Smooth muscle cell (in vitro differentiated cells): ENCODE measurements around the gene EIF4EBP2. TPM values are rescaled to one million over a fixed set of nuclear protein-coding genes. Genes with fewer than 3 reads are reported as not detected.
A peak's percentile ranks its signal among the peaks of the same experiment; 100 is the strongest.

Source experiments
- DNase-seq: peaks from one replicate; lab custom pipeline; 2025; ENCODE audit not compliant: unreplicated experiment; lab: John Stamatoyannopoulos, UW
- H2AFZ ChIP-seq: fragments of 200-600 bp; sonication (generic); 2 replicates; pipeline ENCODE4 v1.6.0; 2016; ENCODE audit warnings: antibody characterized with exemption, low read depth, mild to moderate bottlenecking
- H3F3A ChIP-seq: fragments of 200-600 bp; sonication (generic); 2 replicates; pipeline ENCODE4 v1.6.0; 2017; ENCODE audit warnings: antibody characterized with exemption, low read depth
- H3K27ac ChIP-seq: fragments of 200-600 bp; sonication (generic); 2 replicates; pipeline ENCODE4 v1.5.1; 2016; ENCODE audit warnings: low read depth, mild to moderate bottlenecking
- H3K27me3 ChIP-seq: fragments of 200-600 bp; sonication (generic); 2 replicates; pipeline ENCODE4 v1.6.1; 2016; ENCODE audit warnings: low read depth, mild to moderate bottlenecking
- H3K36me3 ChIP-seq: fragments of 200-600 bp; sonication (generic); 2 replicates; pipeline ENCODE4 v1.5.1; 2016; ENCODE audit warnings: low read depth
- H3K4me1 ChIP-seq: fragments of 200-600 bp; sonication (generic); 2 replicates; pipeline ENCODE4 v1.5.1; 2016; ENCODE audit warnings: low read depth
- H3K4me2 ChIP-seq: fragments of 200-600 bp; sonication (generic); 2 replicates; pipeline ENCODE4 v1.6.0; 2016; ENCODE audit warnings: mild to moderate bottlenecking
- H3K4me3 ChIP-seq: fragments of 200-600 bp; sonication (generic); 2 replicates; pipeline ENCODE4 v1.5.1; 2016; ENCODE audit warnings: mild to moderate bottlenecking
- H3K79me2 ChIP-seq: fragments of 200-600 bp; sonication (generic); 2 replicates; pipeline ENCODE4 v1.6.0; 2016; ENCODE audit warnings: low read depth, mild to moderate bottlenecking
- H3K9ac ChIP-seq: fragments of 200-600 bp; sonication (generic); 2 replicates; pipeline ENCODE4 v1.6.0; 2016; ENCODE audit warnings: low read depth
- H3K9me3 ChIP-seq: fragments of 200-600 bp; sonication (generic); replicated peaks from 2 replicates; pipeline ENCODE4 v1.5.1; 2016; ENCODE audit warnings: low read depth
- H4K20me1 ChIP-seq: fragments of 200-600 bp; sonication (generic); 2 replicates; pipeline ENCODE4 v1.6.0; 2016; ENCODE audit warnings: low read depth
- WGBS: methylation state at CpG from one replicate; pipeline ENCODE4 v1.1.7; 2016; ENCODE audit warnings: low lambda C conversion rate; 5-methylcytosine and 5-hydroxymethylcytosine counted together
- polyA plus RNA-seq: library from polyadenylated mRNA; unstranded; fragments of >200 nt; fragmentation: Nextera tagmentation; extraction: Ambion mirVana; gene quantifications from 2 replicates; pipeline ENCODE4 v1.2.1, GENCODE V29; 2016
- total RNA-seq: library from RNA; depleted of rRNA; stranded (reverse); fragments of >200 nt; gene quantifications from 2 replicates; pipeline ENCODE4 v1.2.3, GENCODE V29; 2014
- TF ChIP-seq, protein P1 (sequence below): fragments of 200-600 bp; sonication (generic); IDR thresholded peaks from 2 replicates; pipeline ENCODE4 v1.5.1; 2017; ENCODE audit warnings: borderline replicate concordance, mild to moderate bottlenecking, antibody characterized with exemption; ENCODE audit not compliant: insufficient read depth, poor library complexity, severe bottlenecking

The EIF4EBP2 gene
- total and polyA plus RNA-seq, 2 experiments from 2014 or later = 35.9 to 43.9 TPM

GRCh38 chr10:70418713-70419112 is 14.8 kb downstream of the EIF4EBP2 start:
- no peak overlapping the region for H3K9ac ChIP-seq
- H2AFZ ChIP-seq = no peak overlapping the region
- peak overlapping the region; percentile 41 for H3K27ac ChIP-seq
- no peaks in the 10 kb centered on the region for H3K27me3 ChIP-seq
- peaks cover 35% of the 10 kb centered on the region for H3K79me2 ChIP-seq
- TF ChIP-seq, protein P1, sequence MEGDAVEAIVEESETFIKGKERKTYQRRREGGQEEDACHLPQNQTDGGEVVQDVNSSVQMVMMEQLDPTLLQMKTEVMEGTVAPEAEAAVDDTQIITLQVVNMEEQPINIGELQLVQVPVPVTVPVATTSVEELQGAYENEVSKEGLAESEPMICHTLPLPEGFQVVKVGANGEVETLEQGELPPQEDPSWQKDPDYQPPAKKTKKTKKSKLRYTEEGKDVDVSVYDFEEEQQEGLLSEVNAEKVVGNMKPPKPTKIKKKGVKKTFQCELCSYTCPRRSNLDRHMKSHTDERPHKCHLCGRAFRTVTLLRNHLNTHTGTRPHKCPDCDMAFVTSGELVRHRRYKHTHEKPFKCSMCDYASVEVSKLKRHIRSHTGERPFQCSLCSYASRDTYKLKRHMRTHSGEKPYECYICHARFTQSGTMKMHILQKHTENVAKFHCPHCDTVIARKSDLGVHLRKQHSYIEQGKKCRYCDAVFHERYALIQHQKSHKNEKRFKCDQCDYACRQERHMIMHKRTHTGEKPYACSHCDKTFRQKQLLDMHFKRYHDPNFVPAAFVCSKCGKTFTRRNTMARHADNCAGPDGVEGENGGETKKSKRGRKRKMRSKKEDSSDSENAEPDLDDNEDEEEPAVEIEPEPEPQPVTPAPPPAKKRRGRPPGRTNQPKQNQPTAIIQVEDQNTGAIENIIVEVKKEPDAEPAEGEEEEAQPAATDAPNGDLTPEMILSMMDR = no peak
- peaks cover 86% of the 10 kb centered on the region for H4K20me1 ChIP-seq
- no peaks in the 10 kb centered on the region for H3K4me1 ChIP-seq
- H3K4me3 ChIP-seq = no peak overlapping the region
- no peaks in the 10 kb centered on the region for H3K9me3 ChIP-seq
- 91% methylated on average over 3 of the region's 3 CpGs for WGBS
- no peak for DNase-seq
- peaks cover 15% of the 10 kb centered on the region for H3K36me3 ChIP-seq
- no peak overlapping the region for H3K4me2 ChIP-seq
- peaks cover 4% of the 10 kb centered on the region for H3F3A ChIP-seq

DNA sequence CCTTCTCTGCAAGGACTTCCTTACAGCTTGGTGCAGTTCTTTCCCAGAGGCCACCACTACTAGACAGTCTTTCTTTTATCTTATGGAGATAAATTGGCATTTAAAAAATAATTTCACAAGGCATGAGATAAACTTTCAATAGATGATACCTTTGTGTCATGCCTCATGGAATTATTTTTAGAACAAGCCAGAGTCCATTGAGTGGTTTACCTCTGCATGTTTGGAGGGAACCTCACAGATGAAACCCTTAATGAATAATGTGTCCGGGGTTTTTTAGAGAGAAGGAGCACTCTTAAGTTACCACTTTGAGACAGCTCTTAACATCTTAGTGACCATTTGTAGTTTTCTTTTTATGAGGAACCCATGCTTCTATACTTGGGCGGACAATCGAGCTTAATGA is 20.4 kb downstream of the EIF4EBP2 start:
- WGBS = 96% methylated on average over 3 of the region's 3 CpGs
- peaks cover 68% of the 10 kb centered on the region for H4K20me1 ChIP-seq
- H3K4me2 ChIP-seq = no peak overlapping the region
- no peak overlapping the region for H3K4me3 ChIP-seq
- no peaks in the 10 kb centered on the region for H3K79me2 ChIP-seq
- no peaks in the 10 kb centered on the region for H3K4me1 ChIP-seq
- no peak overlapping the region for H3K9ac ChIP-seq
- H3K27ac ChIP-seq = no peak overlapping the region
- no peaks in the 10 kb centered on the region for H3K27me3 ChIP-seq
- TF ChIP-seq, protein P1 = no peak
- H3K9me3 ChIP-seq = no peaks in the 10 kb centered on the region
- H3F3A ChIP-seq = peaks cover 4% of the 10 kb centered on the region
- no peak for DNase-seq
- H3K36me3 ChIP-seq = peaks cover 25% of the 10 kb centered on the region
- H2AFZ ChIP-seq = no peak overlapping the region

GRCh38 chr10:70425096-70425495 is 21.2 kb downstream of the EIF4EBP2 start:
- Histone ChIP-seq H2AFZ (no peak overlapping the region), H3K27me3 (no peaks in the 10 kb centered on the region), H3K79me2 (no peaks in the 10 kb centered on the region), H3K36me3 (peaks cover 22% of the 10 kb centered on the region), H3F3A (peaks cover 4% of the 10 kb centered on the region), H4K20me1 (peaks cover 64% of the 10 kb centered on the region), H3K4me1 (no peaks in the 10 kb centered on the region), H3K4me3 (no peak overlapping the region), H3K4me2 (no peak overlapping the region), H3K9ac (no peak overlapping the region), H3K27ac (no peak overlapping the region), H3K9me3 (no peaks in the 10 kb centered on the region)
- WGBS = 95% methylated on average over 3 of the region's 3 CpGs
- no peak for DNase-seq
- TF ChIP-seq, protein P1 = no peak

GRCh38 chr10:70426823-70427222 is 22.9 kb downstream of the EIF4EBP2 start:
- WGBS = 77% methylated on average over 3 of the region's 3 CpGs
- Histone ChIP-seq H3K27me3 (no peaks in the 10 kb centered on the region), H3K4me1 (no peaks in the 10 kb centered on the region), H3K27ac (no peak overlapping the region), H3K36me3 (peaks cover 12% of the 10 kb centered on the region), H3K9me3 (no peaks in the 10 kb centered on the region), H3K9ac (no peak overlapping the region), H3K79me2 (no peaks in the 10 kb centered on the region), H3K4me3 (no peak overlapping the region), H2AFZ (no peak overlapping the region), H4K20me1 (peaks cover 62% of the 10 kb centered on the region), H3K4me2 (no peak overlapping the region), H3F3A (peaks cover 4% of the 10 kb centered on the region)
- DNase-seq = no peak
- TF ChIP-seq, protein P1 = no peak
